ENCODE results near the gene KRT36.
A peak's percentile ranks its signal among the peaks of the same experiment; 100 is the strongest.

KRT36 gene

DNA sequence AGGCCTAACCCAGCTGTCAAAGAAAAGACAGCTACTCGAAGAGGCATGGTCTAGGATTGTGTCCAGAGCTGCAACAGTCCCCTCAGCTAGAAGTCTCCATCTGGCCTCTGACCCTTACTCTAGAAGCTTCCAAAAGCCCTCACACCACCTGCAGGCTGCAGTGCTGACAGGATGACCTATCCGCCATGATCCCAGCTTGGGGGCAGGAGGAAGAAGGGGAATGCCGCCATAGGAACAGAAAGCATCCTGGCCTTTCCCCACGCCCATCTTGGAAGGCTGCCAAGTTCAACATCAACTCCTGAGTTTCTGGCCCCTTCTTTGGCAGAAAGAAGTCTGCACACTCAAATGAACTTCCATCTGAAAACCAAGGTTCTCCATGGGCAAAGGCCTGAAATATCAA is 3.1 kb upstream of the KRT36 start:
- no peak for TF ChIP-seq CTCF (IDR thresholded peaks at IDR 0.05; ENCODE audit: low read length, missing control alignments)
- peak; percentile 70 for DNase-seq (ENCODE audit: low read depth)

DNA sequence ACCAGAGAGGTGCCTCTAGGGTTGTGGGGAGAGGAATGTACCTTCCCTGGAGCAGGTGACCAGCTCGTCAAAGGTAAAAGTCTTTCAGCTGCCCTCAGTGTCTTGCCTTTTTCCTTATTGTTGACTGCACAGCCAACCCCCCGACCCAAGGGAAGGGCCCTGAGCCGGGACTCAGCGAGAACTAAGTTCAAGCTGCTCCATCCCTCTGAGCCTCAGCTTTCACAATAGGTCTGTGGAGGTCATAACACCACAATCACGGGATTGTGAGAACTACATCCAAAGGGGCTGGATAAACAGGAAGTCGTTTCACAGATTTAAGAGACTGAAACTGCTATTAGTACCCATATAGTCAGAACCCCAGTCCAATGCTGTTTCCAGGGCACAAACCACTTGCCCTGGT is 2.6 kb upstream of the KRT36 start:
- no peak for TF ChIP-seq CTCF (IDR thresholded peaks at IDR 0.05; ENCODE audit: low read length, missing control alignments)
- peak; percentile 37 for DNase-seq (ENCODE audit: low read depth)
- no peak overlapping the region for H3K4me3 ChIP-seq (replicated peaks; ENCODE audit: low read depth, low read length)

More for the DNA sequence above, 3.1 kb upstream of the KRT36 start:
- no peak overlapping the region for H3K4me3 ChIP-seq (replicated peaks; ENCODE audit: low read depth, low read length)

DNA sequence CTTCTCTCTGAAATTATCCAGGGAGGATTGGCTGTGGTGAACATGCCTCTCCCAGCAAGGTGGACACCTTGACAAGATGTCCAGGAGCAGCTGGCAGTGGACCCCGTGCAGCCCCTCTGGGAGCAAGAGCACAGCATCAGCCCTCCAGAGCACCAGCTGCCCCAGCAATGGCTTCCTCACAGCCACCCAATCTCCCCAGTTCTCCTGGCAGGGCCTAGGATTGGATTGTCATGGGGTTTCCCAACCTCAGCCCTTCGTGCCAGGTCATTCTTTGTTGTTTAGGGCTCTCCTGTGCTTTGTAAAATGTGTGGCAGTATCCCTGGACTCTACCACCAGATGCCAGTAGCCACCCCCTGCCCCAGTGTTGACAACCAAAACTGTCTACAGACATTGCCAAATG is 1.8 kb upstream of the KRT36 start:
- DNase-seq (ENCODE audit: low read depth): no peak
- H3K4me3 ChIP-seq (replicated peaks; ENCODE audit: low read depth, low read length): no peak overlapping the region
- no peak for TF ChIP-seq CTCF (IDR thresholded peaks at IDR 0.05; ENCODE audit: low read length, missing control alignments)

DNA sequence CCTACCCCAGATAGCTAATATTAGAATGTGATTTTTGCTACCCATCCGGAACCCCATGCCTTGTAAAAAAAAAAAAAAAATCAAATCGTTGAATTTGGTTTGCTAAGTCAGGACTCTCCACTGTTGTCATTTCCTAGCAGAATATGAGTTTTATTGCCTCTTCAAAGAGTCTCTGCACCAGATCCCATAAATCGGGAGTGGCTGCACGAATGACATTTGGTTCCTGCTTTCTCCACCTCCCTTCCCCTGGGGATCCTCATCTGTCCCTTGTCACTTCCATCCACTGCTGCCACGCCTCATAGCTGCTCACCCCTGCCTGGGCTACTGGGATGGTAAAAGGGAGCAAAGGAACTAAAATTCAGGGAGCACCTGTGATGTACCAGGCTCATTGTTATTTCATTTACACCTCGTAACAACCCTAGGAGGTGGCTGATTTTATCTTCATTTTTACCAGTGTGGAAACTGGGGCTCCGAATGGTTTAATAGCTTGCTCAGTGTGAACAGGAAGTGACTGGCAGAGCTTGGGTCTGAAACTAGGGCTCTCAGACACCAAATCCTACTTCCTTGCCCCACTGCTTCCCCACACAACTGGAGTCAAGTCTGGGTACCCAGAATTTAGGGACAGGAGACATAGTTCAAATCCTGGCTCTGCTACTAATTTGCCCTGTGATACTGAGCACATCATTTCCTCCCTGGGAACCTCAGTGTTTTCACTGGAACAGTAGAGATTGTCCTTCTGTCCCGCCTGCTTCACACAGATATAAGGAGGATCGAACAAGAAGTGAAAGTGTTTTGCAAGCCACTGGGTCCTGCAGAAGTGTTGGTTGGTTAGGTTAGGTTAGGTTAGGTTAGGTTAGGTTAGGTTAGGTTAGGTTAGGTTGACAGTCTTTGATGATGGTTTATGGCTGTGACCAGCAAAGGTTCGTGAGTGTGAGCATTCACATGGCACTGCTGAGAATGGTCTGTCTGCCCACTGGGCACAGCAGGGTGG is 585 bp upstream of the KRT36 start:
- no peak for TF ChIP-seq CTCF (IDR thresholded peaks at IDR 0.05; ENCODE audit: low read length, missing control alignments)
- no peak for DNase-seq (ENCODE audit: low read depth)
- H3K4me3 ChIP-seq (replicated peaks; ENCODE audit: low read depth, low read length): no peak overlapping the region

- H3K4me3 ChIP-seq (replicated peaks; ENCODE audit: low read depth, low read length): no peak overlapping the region
- TF ChIP-seq CTCF (IDR thresholded peaks at IDR 0.05; ENCODE audit: low read length, missing control alignments): peak; percentile 48
- no peak for DNase-seq (ENCODE audit: low read depth)
Observed at GRCh38 chr17:41486809-41487530, 2.7 kb downstream of the KRT36 start.

- no peak for TF ChIP-seq CTCF (IDR thresholded peaks at IDR 0.05; ENCODE audit: low read length, missing control alignments)
- no peak overlapping the region for H3K4me3 ChIP-seq (replicated peaks; ENCODE audit: low read depth, low read length)
- no peak for DNase-seq (ENCODE audit: low read depth)
Observed at GRCh38 chr17:41486316-41486715, 3.4 kb downstream of the KRT36 start.
